ENCODE results near the gene FAM227B. TPM values are rescaled to one million over a fixed set of nuclear protein-coding genes. Genes with fewer than 3 reads are reported as not detected.
"Not testable (repeated sequence)": the region's sequence is repeated elsewhere in the genome, so short reads cannot be mapped to it uniquely, and the experiment has no call there.

The FAM227B gene
- total RNA-seq, 1 experiment from 2014 or later, result 2.6 TPM

DNA sequence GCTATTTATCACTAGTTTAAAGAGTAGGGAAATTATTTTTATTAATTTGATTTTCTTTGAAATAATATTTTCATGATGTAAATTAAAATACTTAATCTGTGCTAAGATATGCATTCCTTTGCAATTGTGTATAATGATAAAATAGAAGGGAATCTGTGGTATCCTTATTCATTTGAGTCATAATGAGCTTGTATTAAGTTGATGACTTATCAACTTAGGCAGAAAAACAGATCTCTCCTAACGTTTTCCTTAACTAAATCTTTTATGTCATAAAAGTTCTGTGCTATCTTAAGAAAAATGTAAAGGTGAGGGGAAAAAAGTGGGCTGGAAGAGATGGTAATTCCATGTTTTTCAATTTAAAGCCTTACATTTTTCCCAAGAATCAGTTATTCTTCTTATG lies 195.7 kb downstream of the FAM227B start:
- in situ Hi-C loops (cut with HindIII; ENCODE audit: low pct_unique_long_range_greater_than_20kb, low sequenced_read_pairs), result no loop called here
- DNase-seq (ENCODE audit: low read depth, low spot score), result no peak

DNA sequence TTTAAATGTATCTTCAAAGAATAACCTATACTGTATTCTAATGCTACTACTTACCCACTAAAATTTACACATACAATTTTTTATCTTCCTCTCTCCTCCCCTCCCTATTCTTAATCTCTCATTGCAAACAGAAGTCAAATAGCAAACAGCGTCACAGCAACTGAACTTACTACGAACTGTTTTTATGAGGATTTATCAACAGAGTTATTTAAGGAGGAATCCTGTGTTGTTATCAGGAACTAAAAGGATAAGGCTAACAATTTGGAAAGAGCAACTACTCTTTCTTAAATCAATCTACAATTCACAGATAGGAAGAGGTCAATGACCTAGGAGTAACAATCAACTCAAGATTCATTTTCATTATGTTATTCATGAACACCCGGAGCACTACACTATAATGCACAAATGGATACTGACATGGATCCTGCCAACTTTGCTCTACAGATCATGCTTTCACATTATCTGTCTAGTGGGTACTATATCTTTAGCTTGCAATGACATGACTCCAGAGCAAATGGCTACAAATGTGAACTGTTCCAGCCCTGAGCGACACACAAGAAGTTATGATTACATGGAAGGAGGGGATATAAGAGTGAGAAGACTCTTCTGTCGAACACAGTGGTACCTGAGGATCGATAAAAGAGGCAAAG lies 196.6 kb downstream of the FAM227B start:
- in situ Hi-C loops (cut with HindIII; ENCODE audit: low pct_unique_long_range_greater_than_20kb, low sequenced_read_pairs), result no loop called here
- DNase-seq (ENCODE audit: low read depth, low spot score), result peak; percentile 9

DNA sequence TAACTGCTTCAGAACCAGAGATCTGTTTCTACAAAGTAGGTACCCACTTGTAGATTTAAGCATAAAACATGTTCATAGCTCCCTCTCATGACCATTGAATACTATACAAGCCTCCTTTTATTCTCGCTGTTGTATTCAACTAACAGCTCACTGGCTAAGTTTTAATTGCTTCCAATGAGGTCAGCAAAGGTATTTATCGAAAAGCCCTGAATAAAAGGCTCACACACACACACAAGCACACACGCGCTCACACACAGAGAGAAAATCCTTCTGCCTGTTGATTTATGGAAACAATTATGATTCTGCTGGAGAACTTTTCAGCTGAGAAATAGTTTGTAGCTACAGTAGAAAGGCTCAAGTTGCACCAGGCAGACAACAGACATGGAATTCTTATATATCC lies 197.6 kb downstream of the FAM227B start, which contains the start of gene FGF7:
TSS of gene FGF7 (plus strand) at position 222 of the 400 bp plus-strand sequence. CDS start 1,056 bp downstream, outside the sequence.
- in situ Hi-C loops (cut with HindIII; ENCODE audit: low pct_unique_long_range_greater_than_20kb, low sequenced_read_pairs), result no loop called here

DNA sequence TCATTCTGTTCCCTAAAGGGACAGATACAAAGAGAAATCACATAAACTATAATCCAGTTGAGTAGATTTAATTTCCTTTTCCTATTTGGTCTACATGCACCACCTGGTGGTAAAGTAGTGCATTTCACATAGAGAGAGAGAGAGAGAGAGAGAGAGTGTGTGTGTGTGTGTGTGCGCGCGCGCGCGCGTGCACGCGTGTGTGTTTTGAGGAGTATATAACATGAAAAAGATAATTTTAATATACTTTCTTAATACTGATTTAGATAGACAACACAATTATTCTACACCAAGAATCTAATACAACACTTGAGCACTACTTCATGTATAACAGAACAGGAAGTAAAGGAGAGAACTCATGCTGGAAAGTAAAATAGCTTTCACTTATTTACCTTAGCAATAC lies 198.6 kb downstream of the FAM227B start:
- in situ Hi-C loops (cut with HindIII; ENCODE audit: low pct_unique_long_range_greater_than_20kb, low sequenced_read_pairs), result no loop called here

More for the DNA sequence above, 197.6 kb downstream of the FAM227B start, which contains the start of gene FGF7:
- DNase-seq (ENCODE audit: low read depth, low spot score), result peak; percentile 93

DNA sequence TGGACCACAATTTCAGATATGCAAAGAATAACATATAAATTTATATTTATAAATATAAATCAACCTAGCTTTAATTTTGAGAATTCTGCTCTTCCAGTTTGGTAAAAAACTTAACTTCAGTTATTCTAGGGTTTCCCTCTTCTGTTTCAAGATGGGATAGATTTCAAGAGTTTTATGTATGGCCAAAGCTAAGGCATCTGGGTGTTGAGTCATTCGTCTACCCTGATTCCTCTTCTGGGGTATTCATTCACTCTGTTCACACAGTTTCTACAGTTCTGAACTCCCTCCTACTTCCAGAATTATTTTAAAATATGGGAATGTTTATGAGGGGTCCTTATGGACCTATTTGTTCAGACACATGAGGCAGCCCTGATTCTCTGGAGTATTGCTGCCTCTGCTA lies 201.8 kb downstream of the FAM227B start:
- DNase-seq (ENCODE audit: low read depth, low spot score), result no peak
- in situ Hi-C loops (cut with HindIII; ENCODE audit: low pct_unique_long_range_greater_than_20kb, low sequenced_read_pairs), result no loop called here

More for the DNA sequence above, 198.6 kb downstream of the FAM227B start:
- peak; percentile 81 for DNase-seq (ENCODE audit: low read depth, low spot score)

DNA sequence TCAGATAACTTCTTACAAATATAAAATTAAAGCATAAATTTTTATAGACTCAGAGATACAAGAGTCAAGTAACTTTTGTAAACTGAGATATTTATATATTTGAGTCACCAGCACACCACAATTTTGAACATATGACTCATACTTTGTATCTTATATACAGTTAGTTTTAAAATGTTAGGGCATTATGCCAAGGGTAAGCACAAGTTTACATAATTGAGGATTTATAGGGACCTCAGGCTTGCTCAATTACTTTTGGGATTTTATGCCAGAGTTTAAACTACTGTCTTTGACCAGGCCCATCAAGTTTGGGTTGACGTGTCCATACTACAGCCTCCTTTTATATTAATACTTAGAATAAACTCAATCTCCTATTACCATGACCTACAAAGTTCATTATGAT lies 205.0 kb downstream of the FAM227B start:
- in situ Hi-C loops (cut with HindIII; ENCODE audit: low pct_unique_long_range_greater_than_20kb, low sequenced_read_pairs), result no loop called here
- DNase-seq (ENCODE audit: low read depth, low spot score), result no peak

DNA sequence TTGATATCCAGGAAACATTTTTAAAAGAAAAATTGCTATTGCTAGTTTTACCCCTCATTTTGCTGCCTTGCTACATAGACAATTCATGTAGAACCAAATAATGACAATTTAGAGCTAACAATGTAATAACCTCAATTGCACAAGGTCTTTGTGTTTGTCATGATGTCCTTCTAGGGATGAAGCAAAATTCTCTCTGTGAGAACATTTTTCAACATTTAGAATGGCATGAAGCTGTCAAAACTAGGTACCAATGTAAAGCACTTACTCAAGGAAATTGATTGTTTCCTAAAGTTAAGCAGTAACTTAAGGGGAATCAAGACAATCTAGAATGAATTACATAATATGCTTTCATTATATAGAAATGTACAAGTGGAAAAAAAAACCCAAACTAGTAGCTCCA lies 205.5 kb downstream of the FAM227B start:
- in situ Hi-C loops (cut with HindIII; ENCODE audit: low pct_unique_long_range_greater_than_20kb, low sequenced_read_pairs), result no loop called here
- DNase-seq (ENCODE audit: low read depth, low spot score), result no peak

DNA sequence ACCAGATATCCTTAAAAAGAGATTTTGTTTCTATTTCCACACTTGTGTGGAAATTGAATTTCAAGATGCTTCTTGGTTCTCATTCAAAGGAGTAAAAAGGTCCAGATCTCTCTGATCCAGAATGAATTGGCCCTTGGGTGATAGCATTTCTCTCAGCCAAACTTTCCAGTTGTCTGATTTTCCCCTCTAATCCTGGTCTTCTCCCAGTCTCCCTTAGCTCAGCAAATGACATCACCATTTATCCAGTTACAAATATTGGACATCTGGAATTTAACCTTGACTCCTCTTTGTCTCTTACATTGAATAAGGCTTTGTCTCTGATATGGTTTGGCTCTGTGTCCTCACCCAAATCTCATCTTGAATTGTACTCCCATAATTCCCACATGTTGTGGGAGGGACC lies 207.8 kb downstream of the FAM227B start:
- in situ Hi-C loops (cut with HindIII; ENCODE audit: low pct_unique_long_range_greater_than_20kb, low sequenced_read_pairs), result no loop called here
- no peak for DNase-seq (ENCODE audit: low read depth, low spot score)

DNA sequence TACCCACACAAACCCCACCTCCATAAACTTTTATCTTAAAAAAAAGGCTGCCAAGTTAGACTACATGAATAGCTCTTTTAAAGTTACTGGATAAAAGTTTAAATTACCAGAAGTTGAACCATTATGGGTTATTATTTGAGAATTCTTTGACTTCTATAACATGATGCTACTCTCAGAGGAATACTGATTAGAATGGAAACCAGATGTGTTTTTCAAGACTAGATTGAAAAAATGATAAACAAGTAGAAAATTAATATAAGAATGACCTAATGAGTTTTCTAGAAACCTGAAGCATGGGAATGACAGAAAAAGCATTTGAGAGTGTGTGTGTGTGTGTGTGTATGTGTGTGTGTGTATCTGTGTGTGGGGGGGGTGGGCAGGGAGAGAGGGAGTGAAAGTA lies 210.0 kb downstream of the FAM227B start:
- in situ Hi-C loops (cut with HindIII; ENCODE audit: low pct_unique_long_range_greater_than_20kb, low sequenced_read_pairs), result no loop called here
- no peak for DNase-seq (ENCODE audit: low read depth, low spot score)

DNA sequence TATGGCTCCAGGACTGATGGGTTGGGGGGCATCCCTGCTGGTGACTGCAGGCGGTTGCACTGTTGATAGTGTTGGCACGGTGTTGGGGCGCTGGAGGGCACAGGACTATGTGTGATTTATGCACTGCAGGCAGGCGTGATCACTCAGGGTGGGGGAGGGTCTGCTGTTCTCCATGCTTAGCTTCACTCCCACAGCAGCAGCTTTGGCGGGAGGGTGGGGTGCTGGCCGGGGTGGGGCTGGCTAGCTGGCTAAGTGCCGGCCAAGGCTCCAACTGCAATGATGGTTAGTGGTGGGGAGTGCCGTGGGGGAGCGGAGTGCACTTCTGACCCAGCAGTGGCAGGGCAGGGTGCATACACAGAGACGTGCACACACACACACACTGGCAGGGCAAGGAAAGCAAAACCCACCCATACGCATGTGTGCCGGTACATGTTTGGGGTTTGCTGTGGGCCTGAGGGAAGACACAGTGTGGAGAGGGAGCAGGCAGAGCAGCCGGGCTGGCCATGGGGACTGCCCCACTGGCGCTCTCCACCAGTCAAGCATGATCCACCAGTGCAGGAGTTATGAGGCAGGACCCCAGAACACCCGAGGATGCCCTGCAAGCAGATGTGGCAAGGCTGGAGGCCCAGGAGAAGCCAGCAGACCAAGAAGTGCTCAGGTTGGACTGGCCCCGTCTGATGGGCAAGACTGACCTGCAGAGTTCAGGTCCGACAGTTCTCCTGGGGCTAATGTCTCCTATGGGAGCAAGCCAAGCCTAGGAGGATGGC lies 214.1 kb downstream of the FAM227B start:
- in situ Hi-C loops (cut with HindIII; ENCODE audit: low pct_unique_long_range_greater_than_20kb, low sequenced_read_pairs), result no loop called here
- DNase-seq (ENCODE audit: low read depth, low spot score), result no peak

DNA sequence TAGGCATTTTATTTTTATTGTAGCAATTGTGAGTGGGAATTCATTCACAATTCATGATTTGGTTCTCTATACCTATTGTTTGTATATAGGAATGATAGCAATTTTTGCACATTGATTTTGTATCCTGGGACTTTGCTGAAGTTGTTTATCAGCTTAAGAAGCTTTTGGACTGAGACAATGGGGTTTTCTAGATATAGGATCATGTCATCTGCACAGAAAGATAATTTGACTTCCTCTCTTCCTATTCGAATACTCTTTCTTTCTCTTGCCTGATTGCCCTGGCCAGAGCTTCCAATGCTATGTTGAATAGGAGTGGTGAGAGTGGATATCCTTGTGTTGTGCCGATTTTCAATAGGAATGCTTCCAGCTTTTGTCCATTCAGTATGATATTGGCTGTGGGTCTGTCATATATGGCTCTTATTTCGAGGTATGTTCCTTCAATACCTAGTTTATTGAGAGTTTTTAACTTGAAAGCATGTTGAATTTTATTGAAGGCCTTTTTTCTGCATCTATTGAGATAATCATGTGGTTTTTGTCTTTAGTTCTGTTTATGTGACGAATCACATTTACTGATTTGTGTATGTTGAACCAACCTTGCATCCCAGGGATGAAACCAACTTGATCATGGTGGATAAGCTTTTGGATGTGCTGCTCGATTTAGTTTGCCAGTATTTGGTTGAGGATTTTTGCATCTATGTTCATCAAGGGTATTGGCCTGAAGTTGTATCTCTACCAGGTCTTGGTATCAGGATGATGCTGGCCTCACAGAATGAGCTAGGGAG lies 217.9 kb downstream of the FAM227B start:
- DNase-seq (ENCODE audit: low read depth, low spot score); in situ Hi-C loops (cut with HindIII; ENCODE audit: low pct_unique_long_range_greater_than_20kb, low sequenced_read_pairs): not testable (repeated sequence)

DNA sequence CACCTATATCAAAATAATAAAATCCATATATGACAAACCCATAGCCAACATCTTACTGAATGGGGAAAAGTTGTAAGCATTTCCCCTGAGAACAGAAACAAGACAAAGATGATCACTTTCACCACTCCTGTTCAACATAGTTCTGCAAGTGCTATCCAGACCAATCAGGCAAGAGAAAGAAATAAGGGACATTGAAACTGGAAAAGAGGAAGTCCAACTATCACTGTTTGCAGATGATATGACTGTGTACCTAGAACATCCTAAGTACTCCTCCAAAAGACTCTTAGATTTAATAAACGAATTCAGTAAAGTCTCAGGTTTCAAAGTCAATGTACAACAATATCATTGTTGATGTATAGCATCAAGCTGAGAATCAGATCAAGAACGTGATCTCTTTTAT lies 233.1 kb downstream of the FAM227B start:
- DNase-seq (ENCODE audit: low read depth, low spot score), result no peak
- in situ Hi-C loops (cut with HindIII; ENCODE audit: low pct_unique_long_range_greater_than_20kb, low sequenced_read_pairs), result no loop called here

DNA sequence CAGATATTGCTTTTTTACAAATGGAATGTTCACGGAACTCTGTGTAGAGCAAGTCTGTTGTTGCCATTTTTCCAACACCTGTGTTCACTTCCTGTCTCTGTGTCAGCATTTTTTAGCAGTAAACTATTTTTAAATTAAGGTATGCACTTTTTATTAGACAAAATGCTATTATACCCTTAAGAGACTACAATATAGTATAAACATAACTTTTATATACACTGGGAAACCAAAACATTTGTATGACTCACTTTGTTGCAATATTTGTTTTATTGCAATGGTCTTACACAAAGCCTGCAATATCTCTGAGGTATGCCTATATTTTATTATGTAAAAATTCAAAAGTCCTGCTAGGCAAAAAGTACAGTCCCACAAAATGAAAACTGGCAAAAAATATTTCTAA lies 237.4 kb downstream of the FAM227B start:
- DNase-seq (ENCODE audit: low read depth, low spot score), result no peak
- in situ Hi-C loops (cut with HindIII; ENCODE audit: low pct_unique_long_range_greater_than_20kb, low sequenced_read_pairs), result no loop called here

DNA sequence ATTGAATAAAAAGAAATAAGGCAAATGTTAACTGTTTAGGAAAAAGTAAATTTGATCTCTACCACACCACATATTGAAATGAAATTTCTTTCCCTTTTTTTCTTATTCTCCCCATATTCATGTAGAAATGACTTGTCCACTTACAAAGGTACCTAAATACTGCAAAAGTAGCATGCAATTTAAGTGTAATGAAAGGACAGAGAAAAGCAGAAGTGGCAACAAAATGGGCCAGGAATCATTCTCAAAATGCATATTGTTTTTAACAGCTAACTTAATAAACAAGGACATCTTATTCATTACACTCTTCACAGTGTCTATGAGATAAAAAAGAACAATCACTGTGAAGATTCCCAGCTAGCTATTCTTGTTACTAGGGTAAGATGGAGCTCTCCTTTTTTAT lies 238.2 kb downstream of the FAM227B start:
- in situ Hi-C loops (cut with HindIII; ENCODE audit: low pct_unique_long_range_greater_than_20kb, low sequenced_read_pairs), result no loop called here
- no peak for DNase-seq (ENCODE audit: low read depth, low spot score)

DNA sequence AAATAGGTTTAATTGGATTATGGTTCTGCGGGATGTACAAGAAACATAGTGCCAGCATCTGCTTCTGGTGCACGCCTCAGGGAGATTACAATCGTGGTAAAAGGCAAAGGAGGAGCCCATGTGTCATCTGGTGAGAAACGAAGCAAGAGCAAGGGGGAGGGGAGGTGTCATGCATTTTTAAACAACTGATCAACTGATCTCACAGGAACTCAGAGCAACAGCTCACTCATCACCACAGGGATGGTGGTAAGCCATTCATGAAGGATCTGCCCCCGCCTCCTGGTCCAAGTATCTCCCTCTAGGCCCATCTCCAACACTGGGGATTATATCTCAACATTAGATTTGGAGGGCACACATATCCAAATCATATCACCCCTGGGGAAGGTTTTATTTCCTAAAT lies 239.7 kb downstream of the FAM227B start:
- in situ Hi-C loops (cut with HindIII; ENCODE audit: low pct_unique_long_range_greater_than_20kb, low sequenced_read_pairs), result no loop called here
- no peak for DNase-seq (ENCODE audit: low read depth, low spot score)

DNA sequence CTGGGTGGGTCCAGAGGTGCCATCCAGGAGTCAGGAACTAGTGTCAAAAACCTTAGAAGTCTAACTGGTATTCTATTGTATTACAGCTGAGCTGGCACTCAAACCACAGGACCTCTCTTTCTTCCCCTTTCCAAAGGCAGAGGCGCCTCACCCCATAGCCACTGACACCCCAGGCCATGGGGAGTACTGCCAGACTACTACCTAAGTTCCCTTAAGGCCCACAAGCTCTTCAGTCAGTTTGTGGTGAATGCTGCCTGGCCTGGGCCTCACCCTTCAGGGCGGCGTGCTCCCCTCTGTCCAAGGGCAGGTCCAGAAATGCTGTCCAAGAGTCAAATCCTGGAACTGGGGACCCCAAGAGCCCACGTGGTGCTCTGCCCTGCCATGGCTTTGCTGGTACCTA lies 240.6 kb downstream of the FAM227B start:
- in situ Hi-C loops (cut with HindIII; ENCODE audit: low pct_unique_long_range_greater_than_20kb, low sequenced_read_pairs), result no loop called here
- DNase-seq (ENCODE audit: low read depth, low spot score), result no peak

DNA sequence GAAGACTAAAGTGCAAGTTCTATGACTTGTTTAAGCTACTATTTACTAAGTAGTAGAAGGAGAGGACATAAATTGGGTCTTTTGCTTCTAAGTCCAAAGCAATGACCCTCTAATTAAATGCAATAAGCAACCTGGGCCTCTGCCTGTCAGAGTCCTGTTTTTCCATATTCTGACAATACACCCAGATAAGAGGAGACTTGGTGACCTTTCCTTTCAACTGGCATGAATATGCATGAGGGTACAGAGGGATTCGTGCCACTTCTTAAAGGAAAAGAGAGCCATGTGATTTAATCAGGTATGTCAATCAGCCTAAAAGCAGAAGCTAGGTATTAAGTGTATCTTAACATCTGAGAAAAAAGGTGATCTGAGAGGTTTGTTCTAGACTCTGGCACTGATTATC lies 248.3 kb downstream of the FAM227B start:
- DNase-seq (ENCODE audit: low read depth, low spot score), result peak; percentile 7
- in situ Hi-C loops (cut with HindIII; ENCODE audit: low pct_unique_long_range_greater_than_20kb, low sequenced_read_pairs), result no loop called here

DNA sequence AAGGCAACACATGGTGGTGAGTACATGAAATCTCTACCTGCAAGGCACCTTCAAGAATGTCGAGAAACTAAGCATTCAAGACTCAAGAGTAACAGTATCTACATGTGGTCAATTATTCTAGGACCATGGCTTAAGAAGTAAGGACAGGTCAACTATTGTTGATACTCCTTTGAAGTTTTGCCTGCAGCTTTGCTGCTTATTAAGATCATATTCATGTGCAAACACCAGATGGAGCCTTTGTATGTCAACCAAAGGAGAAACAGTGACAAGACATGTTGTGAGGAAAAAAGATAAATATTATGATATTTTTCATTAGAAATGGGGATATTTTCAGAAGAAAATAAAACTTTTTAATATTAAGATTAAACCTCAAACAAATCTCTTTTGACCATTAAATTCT lies 249.8 kb downstream of the FAM227B start:
- DNase-seq (ENCODE audit: low read depth, low spot score), result peak; percentile 60
- in situ Hi-C loops (cut with HindIII; ENCODE audit: low pct_unique_long_range_greater_than_20kb, low sequenced_read_pairs), result no loop called here
